Ishikawa (cell line): ENCODE results near the gene MTMR10.

ENCODE experiments used
- CEBPB ChIP-seq: IDR thresholded peaks from 2 replicates; pipeline ENCODE4 v1.6.1; 2012
- CREB1 ChIP-seq: IDR thresholded peaks from 2 replicates; pipeline ENCODE4 v1.6.1; 2012; ENCODE audit warnings: low read depth
- EGR1 ChIP-seq: IDR thresholded peaks from 2 replicates; pipeline ENCODE4 v1.6.1; 2012
- EP300 ChIP-seq: IDR thresholded peaks from 2 replicates; pipeline ENCODE4 v1.6.1; 2012; ENCODE audit warnings: borderline replicate concordance
- FOXM1 ChIP-seq: IDR thresholded peaks from 2 replicates; pipeline ENCODE4 v1.6.1; 2012; ENCODE audit warnings: low read depth, borderline replicate concordance
- NFIC ChIP-seq: IDR thresholded peaks from 2 replicates; pipeline ENCODE4 v1.6.1; 2012
- RAD21 ChIP-seq: IDR thresholded peaks from 2 replicates; pipeline ENCODE4 v1.6.1; 2012; ENCODE audit warnings: low read depth
- TAF1 ChIP-seq: IDR thresholded peaks from 2 replicates; pipeline ENCODE4 v1.6.1; 2012; ENCODE audit warnings: low read depth, mild to moderate bottlenecking
- TCF12 ChIP-seq: IDR thresholded peaks from 2 replicates; pipeline ENCODE4 v1.6.1; 2012; ENCODE audit warnings: low read depth
- TEAD4 ChIP-seq: IDR thresholded peaks from 2 replicates; pipeline ENCODE4 v1.6.1; 2012
- YY1 ChIP-seq: IDR thresholded peaks from 2 replicates; pipeline ENCODE4 v1.6.1; 2012; ENCODE audit warnings: low read depth
- ZBTB7A ChIP-seq: IDR thresholded peaks from 2 replicates; pipeline ENCODE4 v1.6.1; 2012; ENCODE audit warnings: low read depth
- TF ChIP-seq, protein P1 (sequence below): IDR thresholded peaks from 2 replicates; pipeline ENCODE4 v1.6.1; 2012; ENCODE audit warnings: low read depth, mild to moderate bottlenecking
- TF ChIP-seq, protein P2 (sequence below): IDR thresholded peaks from 2 replicates; pipeline ENCODE4 v1.6.1; 2012
- TF ChIP-seq, protein P3 (sequence below): IDR thresholded peaks from 2 replicates; pipeline ENCODE4 v1.6.1; 2012

MTMR10 gene

DNA sequence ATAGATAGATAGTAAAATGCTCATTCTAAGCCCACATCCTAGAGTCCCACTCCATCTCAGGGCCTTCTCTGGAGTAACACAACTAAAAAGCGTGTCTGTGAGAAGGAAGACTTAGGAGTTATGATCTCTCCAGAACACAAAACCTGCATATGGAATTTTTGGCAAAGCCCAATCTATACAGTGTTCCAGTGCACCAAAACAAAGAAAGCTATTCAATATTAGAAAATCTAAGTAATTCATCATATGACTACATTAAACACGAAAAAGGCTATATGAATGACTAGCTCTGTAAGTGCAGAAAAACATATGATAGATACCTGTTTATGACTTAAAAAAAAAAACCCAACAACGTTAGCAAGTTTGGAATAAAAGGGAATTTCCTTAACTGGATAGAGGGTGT, 27.7 kb downstream of the MTMR10 start:
- TF ChIP-seq TCF12 (no peak), CEBPB (no peak), TAF1 (no peak), ZBTB7A (no peak), RAD21 (no peak), EP300 (no peak), NFIC (no peak)
- TF ChIP-seq, protein P1, sequence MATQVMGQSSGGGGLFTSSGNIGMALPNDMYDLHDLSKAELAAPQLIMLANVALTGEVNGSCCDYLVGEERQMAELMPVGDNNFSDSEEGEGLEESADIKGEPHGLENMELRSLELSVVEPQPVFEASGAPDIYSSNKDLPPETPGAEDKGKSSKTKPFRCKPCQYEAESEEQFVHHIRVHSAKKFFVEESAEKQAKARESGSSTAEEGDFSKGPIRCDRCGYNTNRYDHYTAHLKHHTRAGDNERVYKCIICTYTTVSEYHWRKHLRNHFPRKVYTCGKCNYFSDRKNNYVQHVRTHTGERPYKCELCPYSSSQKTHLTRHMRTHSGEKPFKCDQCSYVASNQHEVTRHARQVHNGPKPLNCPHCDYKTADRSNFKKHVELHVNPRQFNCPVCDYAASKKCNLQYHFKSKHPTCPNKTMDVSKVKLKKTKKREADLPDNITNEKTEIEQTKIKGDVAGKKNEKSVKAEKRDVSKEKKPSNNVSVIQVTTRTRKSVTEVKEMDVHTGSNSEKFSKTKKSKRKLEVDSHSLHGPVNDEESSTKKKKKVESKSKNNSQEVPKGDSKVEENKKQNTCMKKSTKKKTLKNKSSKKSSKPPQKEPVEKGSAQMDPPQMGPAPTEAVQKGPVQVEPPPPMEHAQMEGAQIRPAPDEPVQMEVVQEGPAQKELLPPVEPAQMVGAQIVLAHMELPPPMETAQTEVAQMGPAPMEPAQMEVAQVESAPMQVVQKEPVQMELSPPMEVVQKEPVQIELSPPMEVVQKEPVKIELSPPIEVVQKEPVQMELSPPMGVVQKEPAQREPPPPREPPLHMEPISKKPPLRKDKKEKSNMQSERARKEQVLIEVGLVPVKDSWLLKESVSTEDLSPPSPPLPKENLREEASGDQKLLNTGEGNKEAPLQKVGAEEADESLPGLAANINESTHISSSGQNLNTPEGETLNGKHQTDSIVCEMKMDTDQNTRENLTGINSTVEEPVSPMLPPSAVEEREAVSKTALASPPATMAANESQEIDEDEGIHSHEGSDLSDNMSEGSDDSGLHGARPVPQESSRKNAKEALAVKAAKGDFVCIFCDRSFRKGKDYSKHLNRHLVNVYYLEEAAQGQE: no peak

DNA sequence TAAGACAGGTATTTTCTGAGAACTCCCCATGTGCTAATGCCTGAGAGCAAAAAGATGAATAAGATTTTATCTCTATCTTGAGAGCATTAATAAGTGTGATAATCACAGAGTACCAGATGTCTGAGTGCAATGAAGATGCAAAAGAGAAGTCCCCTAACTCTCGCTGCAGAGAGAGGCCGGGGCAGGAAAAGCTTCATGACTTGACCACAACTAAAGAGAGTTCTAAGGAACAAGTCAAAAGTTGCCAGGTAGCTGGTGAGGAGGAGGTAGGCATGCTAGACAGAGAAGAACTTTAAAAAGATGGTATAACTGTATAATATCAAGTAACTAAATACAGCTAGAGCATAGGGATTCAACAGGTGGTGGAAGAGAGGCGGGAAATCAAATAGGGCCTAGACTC, 28.8 kb downstream of the MTMR10 start:
- TF ChIP-seq EGR1 (no peak), YY1 (no peak), EP300 (no peak), TCF12 (no peak), CEBPB (no peak), ZBTB7A (no peak), NFIC (no peak), CREB1 (no peak)
- TF ChIP-seq, protein P2, sequence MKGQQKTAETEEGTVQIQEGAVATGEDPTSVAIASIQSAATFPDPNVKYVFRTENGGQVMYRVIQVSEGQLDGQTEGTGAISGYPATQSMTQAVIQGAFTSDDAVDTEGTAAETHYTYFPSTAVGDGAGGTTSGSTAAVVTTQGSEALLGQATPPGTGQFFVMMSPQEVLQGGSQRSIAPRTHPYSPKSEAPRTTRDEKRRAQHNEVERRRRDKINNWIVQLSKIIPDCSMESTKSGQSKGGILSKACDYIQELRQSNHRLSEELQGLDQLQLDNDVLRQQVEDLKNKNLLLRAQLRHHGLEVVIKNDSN: no peak
- TF ChIP-seq, protein P3, sequence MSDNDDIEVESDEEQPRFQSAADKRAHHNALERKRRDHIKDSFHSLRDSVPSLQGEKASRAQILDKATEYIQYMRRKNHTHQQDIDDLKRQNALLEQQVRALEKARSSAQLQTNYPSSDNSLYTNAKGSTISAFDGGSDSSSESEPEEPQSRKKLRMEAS: no peak
- TF ChIP-seq, protein P1: no peak

DNA sequence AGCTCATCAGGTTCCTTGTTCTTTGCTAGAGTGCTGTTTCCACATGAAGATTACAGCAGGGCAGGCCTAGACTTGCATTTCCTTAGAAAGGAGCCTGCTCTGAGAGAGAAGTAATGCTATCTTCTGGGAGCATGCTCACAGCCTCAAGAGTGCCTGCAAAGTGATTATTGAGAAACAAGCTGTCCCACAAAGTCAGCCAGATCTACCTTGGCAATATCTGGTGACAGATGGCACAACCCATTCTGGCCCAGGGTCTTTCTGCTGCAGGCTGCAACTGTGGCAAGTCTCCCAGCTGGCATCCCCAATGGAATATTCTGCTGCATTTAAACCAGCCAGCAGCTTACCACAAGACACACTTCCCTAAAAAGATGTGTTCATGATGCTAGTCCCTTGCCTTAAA, 29.3 kb downstream of the MTMR10 start:
- no peak for TF ChIP-seq EGR1
- no peak for TF ChIP-seq ZBTB7A
- TF ChIP-seq, protein P2: no peak

DNA sequence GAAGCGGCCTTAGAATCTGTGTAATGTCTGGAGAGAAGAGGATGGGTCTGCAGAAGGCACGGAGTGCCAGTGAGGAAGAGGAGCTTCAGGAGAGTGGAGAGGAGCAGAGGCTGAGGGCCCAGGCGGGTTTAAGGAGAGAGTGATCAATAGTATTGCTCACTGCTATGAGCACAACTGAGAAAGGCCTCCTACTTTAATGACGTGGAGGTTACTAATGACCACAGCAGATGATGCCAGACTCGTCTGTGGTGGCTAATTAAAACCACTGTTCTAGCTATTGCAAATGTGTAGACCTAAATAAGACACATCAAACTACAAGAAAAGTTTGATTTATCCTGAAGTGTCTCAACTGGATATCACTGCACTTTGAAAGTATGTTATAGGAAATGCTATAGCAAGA, 33.2 kb downstream of the MTMR10 start:
- TF ChIP-seq ZBTB7A: no peak
- TF ChIP-seq, protein P1: no peak
- no peak for TF ChIP-seq YY1
- TF ChIP-seq TEAD4: no peak
- no peak for TF ChIP-seq TCF12
- TF ChIP-seq TAF1: no peak
- TF ChIP-seq, protein P2: no peak
- no peak for TF ChIP-seq CREB1
- no peak for TF ChIP-seq RAD21
- no peak for TF ChIP-seq FOXM1

DNA sequence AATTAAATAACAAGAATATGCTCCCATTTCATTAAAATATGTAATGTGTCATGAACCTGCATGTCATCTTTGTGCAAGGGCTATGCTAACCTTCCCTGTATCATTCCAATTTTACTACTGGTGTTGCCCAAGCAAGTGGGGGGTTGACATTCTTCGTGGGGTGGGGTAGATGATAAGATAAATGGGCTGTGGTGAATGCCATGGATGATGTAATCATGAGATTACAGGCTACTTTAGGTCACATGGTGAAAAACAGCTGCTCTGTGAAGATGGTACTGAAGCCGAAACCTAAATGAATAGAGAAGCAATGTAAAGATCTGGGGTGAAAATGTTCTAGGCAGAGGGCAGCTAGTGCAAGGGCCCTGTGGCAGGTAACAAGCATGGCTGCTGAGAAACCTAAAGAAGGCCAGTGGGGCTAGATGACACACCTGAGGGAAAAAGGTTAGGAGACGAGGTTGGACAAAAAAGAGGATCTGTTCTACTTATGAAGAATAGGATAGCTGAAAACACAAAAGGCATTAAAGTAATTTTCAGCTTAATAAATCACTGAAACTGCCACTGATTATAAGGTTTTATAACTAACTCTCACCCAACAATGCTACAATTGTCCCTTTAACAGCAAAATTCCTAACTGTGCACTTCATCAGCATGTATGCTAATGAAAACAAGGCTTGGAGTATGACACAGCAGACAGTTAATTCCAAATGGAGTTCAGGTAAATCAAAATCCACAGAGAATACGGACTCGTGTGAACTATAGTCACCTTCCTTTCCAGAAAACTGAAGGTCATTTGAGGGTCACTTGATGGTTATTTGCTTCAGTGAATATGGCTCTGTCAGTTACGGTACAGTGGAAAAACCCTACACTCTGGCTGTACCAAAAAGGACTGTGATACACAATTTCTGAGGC, 35.0 kb downstream of the MTMR10 start:
- no peak for TF ChIP-seq YY1
- no peak for TF ChIP-seq CREB1
- TF ChIP-seq TCF12: no peak
- no peak for TF ChIP-seq RAD21
- TF ChIP-seq, protein P3: no peak
- no peak for TF ChIP-seq EP300
- TF ChIP-seq, protein P2: no peak
- no peak for TF ChIP-seq FOXM1
- no peak for TF ChIP-seq TAF1
- TF ChIP-seq NFIC: no peak
- no peak for TF ChIP-seq EGR1
- TF ChIP-seq, protein P1: no peak
- TF ChIP-seq ZBTB7A: no peak
